Endothelial cell of umbilical vein (primary cell): ENCODE results near the gene AMELY. TPM values are rescaled to one million over a fixed set of nuclear protein-coding genes. Genes with fewer than 3 reads are reported as not detected.

Source experiments
- BruUV-seq: library from RNA; stranded (reverse); fragments of 400-500 nt; replicated peaks from 2 replicates; lab custom pipeline; 2021; lab: Mats Ljungman, UMichigan
- CTCF ChIA-PET: fragments of 300-600, 350-600 bp; sonication (Branson Sonifier 250); formaldehyde crosslinking; loops from one replicate; lab custom pipeline; 2021; ENCODE audit warnings: antibody characterized with exemption, inconsistent platforms; lab: Charles Lee
- POLR2A ChIA-PET: fragments of 300-600, 350-600 bp; sonication (Branson Sonifier 250); formaldehyde crosslinking; loops from one replicate; lab custom pipeline; 2021; ENCODE audit warnings: antibody characterized with exemption, inconsistent platforms; lab: Charles Lee
- DNase-seq: peaks from one replicate; pipeline ENCODE4 v3.0.0-alpha.2; 2011; ENCODE audit warnings: low read depth, low spot score
- FAIRE-seq: peaks from 2 replicates; lab custom pipeline; 2011; peaks lifted over from hg19 to GRCh38; lab: Jason Lieb, UNC
- H2AFZ ChIP-seq: 2 replicates; pipeline ENCODE4 v1.6.0; 2012; ENCODE audit warnings: low read depth, low read length, control low read depth, inconsistent platforms
- H3K27ac ChIP-seq: 2 replicates; pipeline ENCODE4 v1.5.1; 2011; ENCODE audit warnings: low read depth, mild to moderate bottlenecking, control low read depth, low read length, moderate library complexity; ENCODE audit not compliant: insufficient read depth
- H3K27me3 ChIP-seq, 2 experiments: 2 replicates each; pipeline versions ENCODE4 v1.6.0 to v1.6.1; 2011; ENCODE audit warnings: low read length in 2 of 2, mixed read lengths in 1 of 2; ENCODE audit not compliant: control insufficient read depth in 2 of 2, insufficient read depth in 2 of 2
- H3K36me3 ChIP-seq, 2 experiments: 2 replicates in 1 of 2; 3 replicates in 1 of 2; pipeline ENCODE4 v1.5.1; 2011; ENCODE audit warnings: low read length in 2 of 2, mild to moderate bottlenecking in 1 of 2, moderate library complexity in 1 of 2; ENCODE audit not compliant: control insufficient read depth in 2 of 2, insufficient read depth in 2 of 2; ENCODE audit errors: extremely low read depth in 1 of 2
- H3K4me1 ChIP-seq: 3 replicates; pipeline ENCODE4 v1.5.1; 2011; ENCODE audit warnings: mild to moderate bottlenecking, low read length; ENCODE audit not compliant: control insufficient read depth, insufficient read depth; ENCODE audit errors: extremely low read depth
- H3K4me2 ChIP-seq: 2 replicates; pipeline ENCODE4 v1.6.1; 2011; ENCODE audit warnings: low read length, control low read depth, mixed read lengths; ENCODE audit not compliant: insufficient read depth
- H3K4me3 ChIP-seq, 3 experiments: fragments of 200-600 bp in 1 of 3; sonication (generic), shearing (Covaris generic) in 1 of 3; replicated peaks in 1 of 3; 2 replicates each; pipeline ENCODE4 v1.5.1; 2011 to 2016; ENCODE audit warnings: control low read depth in 3 of 3, low read length in 3 of 3, mild to moderate bottlenecking in 2 of 3, inconsistent platforms in 1 of 3, low read depth in 1 of 3, moderate library complexity in 1 of 3; ENCODE audit not compliant: insufficient read depth in 1 of 3
- H3K79me2 ChIP-seq: 2 replicates; pipeline ENCODE4 v1.6.0; 2012; ENCODE audit warnings: low read length, inconsistent platforms; ENCODE audit not compliant: control insufficient read depth, insufficient read depth
- H3K9ac ChIP-seq: replicated peaks from 2 replicates; pipeline ENCODE3; 2011; ENCODE audit warnings: low read length, control low read depth; ENCODE audit not compliant: insufficient read depth; ENCODE audit errors: extremely low read depth
- H3K9me1 ChIP-seq: replicated peaks from 3 replicates; pipeline ENCODE4 v1.6.0; 2011; ENCODE audit warnings: mild to moderate bottlenecking, low read length; ENCODE audit not compliant: control insufficient read depth, insufficient read depth; ENCODE audit errors: extremely low read depth
- H3K9me3 ChIP-seq: replicated peaks from 2 replicates; pipeline ENCODE4 v1.5.1; 2012; ENCODE audit warnings: low read length, inconsistent platforms; ENCODE audit not compliant: control insufficient read depth, insufficient read depth
- H4K20me1 ChIP-seq: replicated peaks from 2 replicates; pipeline ENCODE3; 2011; ENCODE audit warnings: mild to moderate bottlenecking, low read length; ENCODE audit not compliant: control insufficient read depth, insufficient read depth; ENCODE audit errors: extremely low read depth
- CTCF ChIP-seq, 2 donors: IDR thresholded peaks; 1 replicate in 1 of 2; 2 replicates in 1 of 2; pipeline ENCODE4 v1.5.1; 2011; ENCODE audit warnings: low read length in 2 of 2, mild to moderate bottlenecking in 2 of 2, moderate library complexity in 2 of 2, control low read depth in 1 of 2, inconsistent platforms in 1 of 2, low read depth in 1 of 2; ENCODE audit not compliant: insufficient read depth in 1 of 2; ENCODE audit errors: extremely low read depth in 1 of 2
- EZH2 ChIP-seq: IDR thresholded peaks from 2 replicates; pipeline ENCODE4 v1.6.1; 2012; ENCODE audit warnings: borderline replicate concordance, low read depth, mild to moderate bottlenecking, moderate library complexity, low read length, inconsistent platforms; ENCODE audit not compliant: severe bottlenecking
- FOS ChIP-seq: IDR thresholded peaks from 2 replicates; pipeline ENCODE4 v1.6.1; 2011; ENCODE audit warnings: mild to moderate bottlenecking, low read length, moderate library complexity, borderline replicate concordance; ENCODE audit not compliant: insufficient read depth
- GATA2 ChIP-seq: IDR thresholded peaks from 2 replicates; pipeline ENCODE4 v1.7.0; 2011; ENCODE audit warnings: low read depth, mild to moderate bottlenecking, moderate library complexity, mixed read lengths, low read length; ENCODE audit not compliant: insufficient read length, insufficient read depth
- JUN ChIP-seq: IDR thresholded peaks from 2 replicates; pipeline ENCODE4 v1.6.1; 2011; ENCODE audit warnings: borderline replicate concordance, low read depth; ENCODE audit not compliant: insufficient read length, insufficient read depth
- MYC ChIP-seq: IDR thresholded peaks from one replicate; pipeline ENCODE4 v1.6.1; 2011; ENCODE audit warnings: mild to moderate bottlenecking, low read depth, low read length
- POLR2A ChIP-seq: IDR thresholded peaks from 2 replicates; pipeline ENCODE4 v1.6.1; 2012; ENCODE audit warnings: low read depth, mild to moderate bottlenecking, control low read depth, low read length
- POLR2AphosphoS5 ChIP-seq: IDR thresholded peaks from 2 replicates; pipeline ENCODE4 v1.6.1; 2012; ENCODE audit warnings: low read depth, mild to moderate bottlenecking, control low read depth, low read length, moderate library complexity; ENCODE audit not compliant: insufficient read depth
- dilution Hi-C: fragments of 300-500 bp; cut with MboI; formaldehyde crosslinking; loops from one replicate; pipeline ENCODE4 v1.15.0; 2019; ENCODE audit warnings: low sequenced_read_pairs; ENCODE audit not compliant: extremely low pct_ligation_motif_present
- intact Hi-C: fragments of 100-400 bp; cut with micrococcal nuclease; formaldehyde crosslinking; loops from one replicate; pipeline ENCODE4 v1.10.0; 2022
- polyA plus RNA-seq, 4 experiments: library from polyadenylated mRNA; depleted of rRNA in 3 of 4; stranded (reverse) in 3 of 4; unstranded in 1 of 4; fragments of >200 nt; gene quantifications; 2 replicates each; pipeline versions ENCODE4 v1.2.1 to v1.2.3, GENCODE V29; 2011 to 2012; ENCODE audit warnings: missing spikeins in 1 of 4
- total RNA-seq: library from RNA; stranded (reverse); gene quantifications from 2 replicates; pipeline ENCODE4 v1.2.3, GENCODE V29; 2021
- TF ChIP-seq, protein P1 (sequence below): IDR thresholded peaks from 2 replicates; pipeline ENCODE4 v1.6.1; 2011; ENCODE audit not compliant: insufficient read depth, insufficient read length

AMELY gene
- total and polyA plus RNA-seq, 2 donors (not counting 3 experiments of a cell fraction or from before 2014, with no cell fraction given), result not detected

- Histone ChIP-seq H3K4me3 (no peak overlapping the region), H3K4me2 (no peak overlapping the region), H3K36me3 (no peaks in the 10 kb centered on the region), H3K27ac (no peak overlapping the region), H4K20me1 (no peaks in the 10 kb centered on the region), H3K4me1 (no peaks in the 10 kb centered on the region), H3K27me3 (no peaks in the 10 kb centered on the region), H3K9me3 (no peaks in the 10 kb centered on the region), H2AFZ (no peak overlapping the region), H3K79me2 (no peaks in the 10 kb centered on the region), H3K9me1 (no peaks in the 10 kb centered on the region), H3K9ac (no peak overlapping the region)
- ChIA-PET CTCF (no interaction called here), POLR2A (no interaction called here)
- FAIRE-seq (no peak), DNase-seq (no peak)
- dilution Hi-C loops, result no loop called here
- intact Hi-C loops, result no loop called here
- no peak for TF ChIP-seq JUN
- no peak for TF ChIP-seq CTCF (IDR thresholded peaks at IDR 0.05; ENCODE audit: extremely low read depth in 1 of 2, insufficient read depth in 1 of 2, low read depth in 1 of 2, low read length in 2 of 2)
- no peak for TF ChIP-seq EZH2
- TF ChIP-seq FOS, result no peak
- TF ChIP-seq MYC, result no peak
- TF ChIP-seq, protein P1, sequence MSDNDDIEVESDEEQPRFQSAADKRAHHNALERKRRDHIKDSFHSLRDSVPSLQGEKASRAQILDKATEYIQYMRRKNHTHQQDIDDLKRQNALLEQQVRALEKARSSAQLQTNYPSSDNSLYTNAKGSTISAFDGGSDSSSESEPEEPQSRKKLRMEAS, result no peak
- TF ChIP-seq GATA2, result no peak
- no peak for TF ChIP-seq POLR2AphosphoS5
- no peak for TF ChIP-seq POLR2A
- BruUV-seq, result no TSS peak
These were observed 20.3 kb upstream of the AMELY start for GRCh38 chrY:6931779-6932396.
